ENCODE measurements around the gene SLC25A22.

The SLC25A22 gene

DNA sequence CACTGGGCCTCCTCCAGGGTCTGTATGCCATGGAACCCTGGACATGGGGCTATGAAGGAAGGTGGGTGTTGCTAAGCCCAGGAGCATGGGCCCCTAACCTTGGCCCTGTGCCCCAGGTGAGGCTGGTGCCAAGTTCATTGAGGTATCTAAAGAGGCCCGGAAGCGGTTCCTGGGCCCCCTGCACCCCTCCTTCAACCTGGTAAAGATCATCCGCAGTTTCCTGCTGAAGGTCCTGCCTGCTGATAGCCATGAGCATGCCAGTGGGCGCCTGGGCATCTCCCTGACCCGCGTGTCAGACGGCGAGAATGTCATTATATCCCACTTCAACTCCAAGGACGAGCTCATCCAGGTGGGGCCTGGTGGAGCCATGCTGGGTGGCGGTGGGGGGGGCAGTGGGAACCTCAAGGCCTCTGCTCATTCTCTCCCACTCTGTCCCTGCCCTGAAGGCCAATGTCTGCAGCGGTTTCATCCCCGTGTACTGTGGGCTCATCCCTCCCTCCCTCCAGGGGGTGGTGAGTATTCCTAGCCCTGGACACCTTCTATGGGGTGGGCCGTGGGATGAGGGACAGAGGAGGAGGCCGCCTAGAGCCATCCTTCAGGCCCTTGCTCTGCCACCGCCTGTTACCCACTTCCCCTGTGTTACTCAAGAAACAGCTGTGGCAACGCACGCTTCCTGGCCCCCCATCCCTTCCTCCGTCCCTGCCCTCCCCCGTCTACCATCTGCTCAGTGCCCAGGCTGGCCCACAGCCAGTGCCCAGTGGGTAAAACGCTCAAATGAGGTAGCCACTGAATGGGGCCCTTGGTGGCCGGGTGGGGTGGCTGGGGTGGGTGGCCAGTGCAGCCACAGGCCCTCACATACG, 23.7 kb upstream of the SLC25A22 start:
- no peak for DNase-seq

- no peak for DNase-seq
Measured at GRCh38 chr11:820655-821511, 22.8 kb upstream of the SLC25A22 start.

- peak; percentile 83 to 87 for DNase-seq
Measured at GRCh38 chr11:819943-820649, 22.0 kb upstream of the SLC25A22 start.

GRCh38 chr11:819129-819931, 21.2 kb upstream of the SLC25A22 start:
- peak; percentile 87 to 92 for DNase-seq

- no peak for DNase-seq
Measured at GRCh38 chr11:818396-819128, 20.5 kb upstream of the SLC25A22 start, which contains the start of gene PNPLA2. Gene PNPLA2 (plus strand): TSS chr11:818914. CDS start chr11:819719, 805 bp downstream.

DNA sequence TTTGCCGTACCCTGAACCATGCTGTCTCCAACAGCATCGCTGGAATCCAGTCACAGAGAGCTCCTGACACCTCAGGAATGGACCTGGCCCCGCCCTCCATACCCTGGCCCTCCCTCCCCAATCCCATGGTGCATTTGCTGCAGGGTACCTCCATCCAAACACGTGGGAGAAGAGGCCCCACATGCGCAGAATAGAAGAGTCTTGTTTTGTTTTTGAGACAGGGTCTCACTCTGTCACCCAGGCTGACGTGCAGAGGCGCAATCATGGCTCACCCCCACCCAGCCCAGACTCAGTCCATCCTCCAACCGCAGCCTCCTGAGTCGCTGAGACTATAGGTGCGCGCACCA, 18.3 kb upstream of the SLC25A22 start:
- no peak for DNase-seq

GRCh38 chr11:815675-816432, 17.8 kb upstream of the SLC25A22 start:
- DNase-seq, result no peak

DNA sequence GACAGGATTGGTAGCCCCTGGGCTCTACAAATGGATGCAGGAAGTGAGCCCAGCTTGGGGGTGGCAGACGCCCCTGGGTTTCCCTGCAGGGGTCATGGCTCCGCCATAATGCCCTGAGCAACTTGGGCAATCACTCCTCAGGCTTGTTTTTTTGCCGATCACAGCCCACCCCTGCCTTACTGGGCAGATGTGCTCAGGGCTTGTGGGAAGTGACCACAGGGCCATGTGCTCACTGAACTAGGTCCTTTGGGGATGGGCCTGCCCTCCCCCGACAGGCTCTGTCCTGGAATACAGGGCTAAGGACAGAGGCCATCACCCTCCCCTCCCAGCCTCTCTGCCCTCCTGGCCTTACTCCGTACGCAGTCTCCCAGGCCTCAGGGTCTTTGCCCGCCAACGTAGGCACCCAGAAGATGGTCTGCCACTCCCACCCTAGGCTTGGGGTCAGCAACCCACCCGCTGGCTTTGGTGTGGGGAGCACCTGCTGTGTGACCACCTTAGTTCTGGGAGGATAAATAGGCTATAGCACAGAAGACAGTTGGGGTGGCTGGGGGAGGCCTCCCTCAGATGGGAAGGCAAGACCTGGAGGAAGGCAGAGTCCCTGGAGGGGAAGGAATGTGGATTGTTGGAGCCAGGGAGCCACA, 15.5 kb upstream of the SLC25A22 start:
- DNase-seq, result no peak

GRCh38 chr11:813072-813455, 15.0 kb upstream of the SLC25A22 start:
- no peak for DNase-seq

DNA sequence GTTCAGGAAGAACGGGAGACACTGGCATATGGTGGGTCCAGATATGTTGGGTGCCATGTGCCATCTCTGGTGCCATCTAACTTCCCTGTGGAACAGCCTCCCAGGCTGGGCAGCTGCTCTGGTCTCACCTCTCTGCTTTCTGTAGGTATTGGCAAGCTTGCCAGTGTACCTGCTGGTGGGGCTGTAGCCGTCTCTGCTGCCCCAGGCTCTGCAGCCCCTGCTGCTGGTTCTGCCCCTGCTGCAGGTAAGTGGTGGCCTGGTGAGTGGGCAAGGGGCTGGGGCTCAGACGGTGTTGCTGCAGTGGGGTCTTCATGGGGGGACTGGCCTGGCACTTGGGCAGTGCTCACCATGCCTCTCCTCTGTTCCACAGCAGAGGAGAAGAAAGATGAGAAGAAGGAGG, 14.3 kb upstream of the SLC25A22 start:
- no peak for DNase-seq

DNA sequence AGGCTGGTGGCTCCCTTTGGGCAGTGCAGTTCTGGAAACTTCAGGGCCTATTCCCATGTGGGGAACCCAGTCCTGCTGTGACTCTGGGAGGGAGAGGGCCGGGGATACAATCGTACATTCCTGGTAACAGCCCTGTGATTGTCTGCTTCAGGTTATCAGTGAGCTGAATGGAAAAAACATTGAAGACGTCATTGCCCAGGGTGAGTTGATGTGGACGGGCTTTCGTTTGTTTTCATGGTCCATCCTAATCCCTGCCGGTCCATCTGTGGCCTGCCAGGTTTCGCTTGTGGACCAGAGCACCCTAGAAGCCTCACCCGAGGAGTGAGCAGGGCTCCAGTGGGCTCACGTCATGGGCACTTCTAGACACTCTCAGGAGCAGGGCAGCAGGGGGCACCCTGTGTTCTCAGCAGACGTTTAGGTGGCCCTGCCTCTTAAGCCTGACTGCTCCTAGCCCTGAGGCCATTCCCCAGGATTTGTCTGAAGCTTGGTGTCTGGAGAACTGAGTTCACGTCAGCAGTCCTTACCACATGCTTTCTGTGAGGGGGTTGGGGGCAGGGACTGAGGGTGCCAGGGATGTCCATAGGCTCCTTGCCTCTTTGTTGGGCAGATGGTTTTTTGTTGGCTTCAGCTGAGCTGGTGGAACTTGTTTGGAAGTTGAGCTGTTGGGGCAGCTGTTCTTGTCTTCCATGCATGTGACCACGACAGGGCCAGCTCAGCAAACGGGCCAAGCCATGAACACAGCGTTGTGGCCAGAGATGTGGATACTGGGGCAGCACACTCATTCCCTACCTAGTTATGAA, 13.6 kb upstream of the SLC25A22 start:
- DNase-seq, result no peak

DNA sequence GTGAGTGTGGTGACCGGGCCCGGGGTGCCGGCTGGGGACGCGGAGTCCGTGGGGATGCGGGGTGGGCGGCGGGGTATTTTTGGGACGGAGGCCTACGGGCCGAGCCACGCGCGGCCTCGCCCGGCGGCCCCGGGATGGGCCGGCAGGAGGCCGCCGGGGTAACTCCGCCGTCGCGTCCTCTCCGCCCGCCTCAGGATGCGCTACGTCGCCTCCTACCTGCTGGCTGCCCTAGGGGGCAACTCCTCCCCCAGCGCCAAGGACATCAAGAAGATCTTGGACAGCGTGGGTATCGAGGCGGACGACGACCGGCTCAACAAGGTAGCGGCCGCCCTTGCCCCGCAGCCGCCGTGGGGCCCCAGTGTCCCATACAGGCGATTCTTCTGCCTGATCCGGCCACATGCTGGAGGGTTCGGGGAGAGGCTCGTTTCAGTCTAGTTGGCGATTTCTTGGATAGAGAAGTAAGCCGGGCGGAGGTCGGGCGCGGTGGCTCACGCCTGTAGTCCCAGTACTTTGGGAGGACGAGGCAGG, 12.0 kb upstream of the SLC25A22 start:
- DNase-seq, result no peak

GRCh38 chr11:809287-810039, 11.4 kb upstream of the SLC25A22 start, which contains the start of gene RPLP2:
Gene RPLP2 (plus strand): TSS chr11:809967. CDS start chr11:810235, 268 bp downstream.
- DNase-seq, result peak; percentile 96 to 97

DNA sequence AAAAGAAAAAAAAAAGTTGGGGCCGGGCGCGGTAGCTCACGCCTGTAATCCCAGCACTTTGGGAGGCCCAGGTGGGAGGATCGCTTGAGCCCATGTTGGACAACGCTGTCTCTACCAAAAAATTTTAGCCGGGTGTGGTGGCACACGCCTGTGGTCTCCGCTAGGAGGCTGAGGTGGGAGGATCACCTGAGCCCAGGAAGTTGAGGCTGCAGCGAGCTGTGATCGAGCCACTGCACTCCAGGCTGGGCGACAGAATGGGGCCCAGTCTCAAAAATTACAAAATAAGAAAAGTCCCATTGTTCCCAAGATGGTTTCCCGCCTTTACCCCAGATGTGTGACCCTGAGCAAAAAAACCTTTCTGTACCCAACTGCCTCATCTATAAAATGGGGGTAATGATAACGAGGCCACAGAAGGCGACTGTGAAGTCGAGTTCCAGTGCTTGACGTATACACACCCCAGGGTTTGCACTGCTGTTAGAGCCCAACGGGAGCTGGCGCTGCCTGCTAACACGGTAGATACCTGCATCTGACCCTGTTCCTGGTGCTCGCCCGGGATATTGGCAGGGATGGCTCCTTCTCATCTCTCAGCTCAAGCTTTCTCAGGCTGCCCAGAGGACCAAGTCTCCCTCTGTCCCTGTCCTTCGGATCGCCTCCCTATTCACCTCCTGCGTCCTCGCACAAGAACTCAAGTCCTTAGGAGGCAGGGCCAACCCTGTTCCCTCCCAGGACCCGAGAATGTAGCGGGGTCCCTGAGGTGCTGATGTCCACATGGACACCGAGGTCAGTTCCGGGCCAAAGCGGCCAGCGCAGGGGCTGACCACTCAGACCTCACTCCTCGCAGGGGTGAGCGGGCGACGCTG, 10.6 kb upstream of the SLC25A22 start:
- no peak for DNase-seq

DNA sequence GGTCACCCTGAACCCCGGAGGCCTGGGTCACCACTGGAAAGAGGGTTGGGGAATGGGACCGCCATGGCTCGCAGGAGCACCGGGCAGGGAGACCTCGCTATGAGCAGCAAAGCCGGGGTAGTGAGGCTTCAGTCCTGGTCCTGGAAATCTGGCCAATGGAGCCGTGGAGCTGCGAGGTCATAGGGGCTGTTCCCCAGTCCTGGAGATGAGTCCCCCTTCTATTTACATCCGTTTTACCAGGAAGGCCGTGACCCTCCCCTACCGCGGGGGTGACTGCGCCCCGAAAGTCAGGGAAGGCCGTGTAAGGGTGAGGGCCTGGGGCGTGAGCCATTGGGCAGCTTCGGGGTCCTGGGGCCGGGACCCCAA, 6.5 kb upstream of the SLC25A22 start:
- DNase-seq, result no peak

GRCh38 chr11:803770-804598, 5.9 kb upstream of the SLC25A22 start:
- no peak for DNase-seq

- DNase-seq, result no peak
Measured at GRCh38 chr11:803467-803742, 5.3 kb upstream of the SLC25A22 start.
